Endothelial cell of umbilical vein (primary cell): ENCODE measurements around the gene LMO1. TPM values are rescaled to one million over a fixed set of nuclear protein-coding genes. Genes with fewer than 3 reads are reported as not detected.

Source experiments
- BruUV-seq: library from RNA; stranded (reverse); fragments of 400-500 nt; replicated peaks from 2 replicates; lab custom pipeline; 2021; lab: Mats Ljungman, UMichigan
- CTCF ChIA-PET: fragments of 300-600, 350-600 bp; sonication (Branson Sonifier 250); formaldehyde crosslinking; loops from one replicate; lab custom pipeline; 2021; ENCODE audit warnings: antibody characterized with exemption, inconsistent platforms; lab: Charles Lee
- POLR2A ChIA-PET: fragments of 300-600, 350-600 bp; sonication (Branson Sonifier 250); formaldehyde crosslinking; loops from one replicate; lab custom pipeline; 2021; ENCODE audit warnings: antibody characterized with exemption, inconsistent platforms; lab: Charles Lee
- DNase-seq: peaks from one replicate; pipeline ENCODE4 v3.0.0-alpha.2; 2011; ENCODE audit warnings: low read depth, low spot score
- FAIRE-seq: peaks from 2 replicates; lab custom pipeline; 2011; peaks lifted over from hg19 to GRCh38; lab: Jason Lieb, UNC
- H2AFZ ChIP-seq: 2 replicates; pipeline ENCODE4 v1.6.0; 2012; ENCODE audit warnings: low read depth, low read length, control low read depth, inconsistent platforms
- H3K27ac ChIP-seq: 2 replicates; pipeline ENCODE4 v1.5.1; 2011; ENCODE audit warnings: low read depth, mild to moderate bottlenecking, control low read depth, low read length, moderate library complexity; ENCODE audit not compliant: insufficient read depth
- H3K27me3 ChIP-seq, 2 experiments: 2 replicates each; pipeline versions ENCODE4 v1.6.0 to v1.6.1; 2011; ENCODE audit warnings: low read length in 2 of 2, mixed read lengths in 1 of 2; ENCODE audit not compliant: control insufficient read depth in 2 of 2, insufficient read depth in 2 of 2
- H3K36me3 ChIP-seq, 2 experiments: 2 replicates in 1 of 2; 3 replicates in 1 of 2; pipeline ENCODE4 v1.5.1; 2011; ENCODE audit warnings: low read length in 2 of 2, mild to moderate bottlenecking in 1 of 2, moderate library complexity in 1 of 2; ENCODE audit not compliant: control insufficient read depth in 2 of 2, insufficient read depth in 2 of 2; ENCODE audit errors: extremely low read depth in 1 of 2
- H3K4me1 ChIP-seq: 3 replicates; pipeline ENCODE4 v1.5.1; 2011; ENCODE audit warnings: mild to moderate bottlenecking, low read length; ENCODE audit not compliant: control insufficient read depth, insufficient read depth; ENCODE audit errors: extremely low read depth
- H3K4me2 ChIP-seq: 2 replicates; pipeline ENCODE4 v1.6.1; 2011; ENCODE audit warnings: low read length, control low read depth, mixed read lengths; ENCODE audit not compliant: insufficient read depth
- H3K4me3 ChIP-seq, 3 experiments: fragments of 200-600 bp in 1 of 3; sonication (generic), shearing (Covaris generic) in 1 of 3; replicated peaks in 1 of 3; 2 replicates each; pipeline ENCODE4 v1.5.1; 2011 to 2016; ENCODE audit warnings: control low read depth in 3 of 3, low read length in 3 of 3, mild to moderate bottlenecking in 2 of 3, inconsistent platforms in 1 of 3, low read depth in 1 of 3, moderate library complexity in 1 of 3; ENCODE audit not compliant: insufficient read depth in 1 of 3
- H3K79me2 ChIP-seq: 2 replicates; pipeline ENCODE4 v1.6.0; 2012; ENCODE audit warnings: low read length, inconsistent platforms; ENCODE audit not compliant: control insufficient read depth, insufficient read depth
- H3K9ac ChIP-seq: replicated peaks from 2 replicates; pipeline ENCODE3; 2011; ENCODE audit warnings: low read length, control low read depth; ENCODE audit not compliant: insufficient read depth; ENCODE audit errors: extremely low read depth
- H3K9me1 ChIP-seq: replicated peaks from 3 replicates; pipeline ENCODE4 v1.6.0; 2011; ENCODE audit warnings: mild to moderate bottlenecking, low read length; ENCODE audit not compliant: control insufficient read depth, insufficient read depth; ENCODE audit errors: extremely low read depth
- H3K9me3 ChIP-seq: replicated peaks from 2 replicates; pipeline ENCODE4 v1.5.1; 2012; ENCODE audit warnings: low read length, inconsistent platforms; ENCODE audit not compliant: control insufficient read depth, insufficient read depth
- H4K20me1 ChIP-seq: replicated peaks from 2 replicates; pipeline ENCODE3; 2011; ENCODE audit warnings: mild to moderate bottlenecking, low read length; ENCODE audit not compliant: control insufficient read depth, insufficient read depth; ENCODE audit errors: extremely low read depth
- CTCF ChIP-seq, 2 donors: IDR thresholded peaks; 1 replicate in 1 of 2; 2 replicates in 1 of 2; pipeline ENCODE4 v1.5.1; 2011; ENCODE audit warnings: low read length in 2 of 2, mild to moderate bottlenecking in 2 of 2, moderate library complexity in 2 of 2, control low read depth in 1 of 2, inconsistent platforms in 1 of 2, low read depth in 1 of 2; ENCODE audit not compliant: insufficient read depth in 1 of 2; ENCODE audit errors: extremely low read depth in 1 of 2
- EZH2 ChIP-seq: IDR thresholded peaks from 2 replicates; pipeline ENCODE4 v1.6.1; 2012; ENCODE audit warnings: borderline replicate concordance, low read depth, mild to moderate bottlenecking, moderate library complexity, low read length, inconsistent platforms; ENCODE audit not compliant: severe bottlenecking
- FOS ChIP-seq: IDR thresholded peaks from 2 replicates; pipeline ENCODE4 v1.6.1; 2011; ENCODE audit warnings: mild to moderate bottlenecking, low read length, moderate library complexity, borderline replicate concordance; ENCODE audit not compliant: insufficient read depth
- GATA2 ChIP-seq: IDR thresholded peaks from 2 replicates; pipeline ENCODE4 v1.7.0; 2011; ENCODE audit warnings: low read depth, mild to moderate bottlenecking, moderate library complexity, mixed read lengths, low read length; ENCODE audit not compliant: insufficient read length, insufficient read depth
- JUN ChIP-seq: IDR thresholded peaks from 2 replicates; pipeline ENCODE4 v1.6.1; 2011; ENCODE audit warnings: borderline replicate concordance, low read depth; ENCODE audit not compliant: insufficient read length, insufficient read depth
- MAX ChIP-seq: IDR thresholded peaks from 2 replicates; pipeline ENCODE4 v1.6.1; 2011; ENCODE audit not compliant: insufficient read depth, insufficient read length
- MYC ChIP-seq: IDR thresholded peaks from one replicate; pipeline ENCODE4 v1.6.1; 2011; ENCODE audit warnings: mild to moderate bottlenecking, low read depth, low read length
- POLR2A ChIP-seq: IDR thresholded peaks from 2 replicates; pipeline ENCODE4 v1.6.1; 2012; ENCODE audit warnings: low read depth, mild to moderate bottlenecking, control low read depth, low read length
- POLR2AphosphoS5 ChIP-seq: IDR thresholded peaks from 2 replicates; pipeline ENCODE4 v1.6.1; 2012; ENCODE audit warnings: low read depth, mild to moderate bottlenecking, control low read depth, low read length, moderate library complexity; ENCODE audit not compliant: insufficient read depth
- dilution Hi-C: fragments of 300-500 bp; cut with MboI; formaldehyde crosslinking; loops from one replicate; pipeline ENCODE4 v1.15.0; 2019; ENCODE audit warnings: low sequenced_read_pairs; ENCODE audit not compliant: extremely low pct_ligation_motif_present
- intact Hi-C: fragments of 100-400 bp; cut with micrococcal nuclease; formaldehyde crosslinking; loops from one replicate; pipeline ENCODE4 v1.10.0; 2022
- polyA plus RNA-seq, 4 experiments: library from polyadenylated mRNA; depleted of rRNA in 3 of 4; stranded (reverse) in 3 of 4; unstranded in 1 of 4; fragments of >200 nt; gene quantifications; 2 replicates each; pipeline versions ENCODE4 v1.2.1 to v1.2.3, GENCODE V29; 2011 to 2012; ENCODE audit warnings: missing spikeins in 1 of 4
- total RNA-seq: library from RNA; stranded (reverse); gene quantifications from 2 replicates; pipeline ENCODE4 v1.2.3, GENCODE V29; 2021

LMO1 gene
- total and polyA plus RNA-seq, 2 donors (not counting 3 experiments of a cell fraction or from before 2014, with no cell fraction given), result not detected

DNA sequence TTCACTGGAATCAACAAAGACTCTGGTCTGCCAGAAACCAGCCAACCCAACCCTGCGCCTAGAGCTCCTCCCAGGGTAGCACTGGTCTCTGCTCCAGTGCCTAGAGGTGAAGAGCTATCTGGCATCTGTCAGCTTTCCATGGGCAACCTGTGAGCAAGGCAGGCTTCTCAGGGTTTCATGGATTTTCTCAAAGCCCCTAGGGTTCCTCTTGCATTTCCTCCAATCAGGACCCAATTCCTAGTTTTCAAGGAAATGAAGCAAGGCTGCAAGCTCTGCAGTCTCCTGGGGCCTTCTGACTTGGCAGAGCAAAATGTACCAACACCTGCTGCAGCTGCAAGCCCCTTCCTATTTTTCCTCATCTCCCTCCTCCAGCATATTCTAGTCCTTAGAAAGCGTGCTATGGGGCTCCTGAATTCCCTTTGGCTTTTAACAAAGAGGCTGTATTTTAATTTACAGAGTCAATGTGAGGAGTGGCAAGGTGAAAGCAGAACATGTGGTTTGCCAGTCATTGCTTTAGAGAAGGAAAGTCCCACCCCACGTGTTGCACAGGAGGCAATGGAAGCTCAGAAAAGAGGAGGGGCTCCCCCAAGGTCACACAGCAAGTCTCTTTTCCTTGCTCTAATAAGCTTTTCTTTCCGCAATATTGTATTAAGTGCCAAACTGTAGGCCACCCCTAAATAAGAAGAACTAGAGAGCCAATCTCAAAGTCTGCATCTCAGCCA lies 61.9 kb downstream of the LMO1 start:
- dilution Hi-C loops, result no loop called here
- FAIRE-seq (no peak), DNase-seq (no peak)
- H2AFZ ChIP-seq, result no peak overlapping the region
- no peaks in the 10 kb centered on the region for H3K9me1 ChIP-seq
- no peak overlapping the region for H3K9ac ChIP-seq
- H3K27me3 ChIP-seq, result peaks cover 7 to 15% of the 10 kb centered on the region in 2 experiments
- H3K27ac ChIP-seq, result no peak overlapping the region
- no TSS peak for BruUV-seq
- TF ChIP-seq CTCF (IDR thresholded peaks at IDR 0.05; ENCODE audit: extremely low read depth in 1 of 2, insufficient read depth in 1 of 2, low read depth in 1 of 2, low read length in 2 of 2) (no peak), MAX (no peak), GATA2 (no peak), JUN (no peak), MYC (no peak), POLR2A (no peak), EZH2 (no peak), FOS (no peak), POLR2AphosphoS5 (no peak)
- H3K9me3 ChIP-seq, result no peaks in the 10 kb centered on the region
- H3K4me1 ChIP-seq, result peaks cover 2% of the 10 kb centered on the region
- no peaks in the 10 kb centered on the region for H3K79me2 ChIP-seq
- H3K36me3 ChIP-seq, result no peaks in the 10 kb centered on the region
- CTCF ChIA-PET, result interaction anchor here (0.9 to 1.1 kb wide), 2 partner anchors 62 to 365 kb away, joined by 3 to 4 read pairs; partner anchors contain the start of gene LMO1
- no peaks in the 10 kb centered on the region for H4K20me1 ChIP-seq
- POLR2A ChIA-PET, result no interaction called here
- H3K4me3 ChIP-seq, result no peak overlapping the region
- intact Hi-C loops, result no loop called here
- H3K4me2 ChIP-seq, result no peak overlapping the region
